ENCODE measurements around the gene DSC3.

GRCh38 chr18:30985753-30986152 is 56.8 kb downstream of the DSC3 start:
- TF ChIP-seq TAF1 (IDR thresholded peaks at IDR 0.05; ENCODE audit: low read depth, low read length) (no peak), POLR2A (IDR thresholded peaks at IDR 0.05; ENCODE audit: low read depth, low read length) (no peak), PAX5 (IDR thresholded peaks at IDR 0.05; ENCODE audit: insufficient read depth, low read length, severe bottlenecking) (no peak), POLR2AphosphoS5 (IDR thresholded peaks at IDR 0.05; ENCODE audit: low read depth, low read length) (no peak), SPI1 (IDR thresholded peaks at IDR 0.05; ENCODE audit: low read depth, low read length) (no peak), POU2F2 (IDR thresholded peaks at IDR 0.05; ENCODE audit: low read depth, low read length) (peak; percentile 18; the same call in 1 of the 2 replicates)

Measured in GM12891 (cell line).